GM18870 (cell line): ENCODE measurements around the gene ITGB3BP.
"Not testable (repeated sequence)": the region's sequence is repeated elsewhere in the genome, so short reads cannot be mapped to it uniquely, and the experiment has no call there.

Source experiments
- ATAC-seq: cut with Tn5 transposase; IDR thresholded peaks from one replicate; pipeline ENCODE4 v1.9.1; 2021; ENCODE audit warnings: moderate library complexity; ENCODE audit not compliant: unreplicated experiment

The ITGB3BP gene, protein sequence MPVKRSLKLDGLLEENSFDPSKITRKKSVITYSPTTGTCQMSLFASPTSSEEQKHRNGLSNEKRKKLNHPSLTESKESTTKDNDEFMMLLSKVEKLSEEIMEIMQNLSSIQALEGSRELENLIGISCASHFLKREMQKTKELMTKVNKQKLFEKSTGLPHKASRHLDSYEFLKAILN

DNA sequence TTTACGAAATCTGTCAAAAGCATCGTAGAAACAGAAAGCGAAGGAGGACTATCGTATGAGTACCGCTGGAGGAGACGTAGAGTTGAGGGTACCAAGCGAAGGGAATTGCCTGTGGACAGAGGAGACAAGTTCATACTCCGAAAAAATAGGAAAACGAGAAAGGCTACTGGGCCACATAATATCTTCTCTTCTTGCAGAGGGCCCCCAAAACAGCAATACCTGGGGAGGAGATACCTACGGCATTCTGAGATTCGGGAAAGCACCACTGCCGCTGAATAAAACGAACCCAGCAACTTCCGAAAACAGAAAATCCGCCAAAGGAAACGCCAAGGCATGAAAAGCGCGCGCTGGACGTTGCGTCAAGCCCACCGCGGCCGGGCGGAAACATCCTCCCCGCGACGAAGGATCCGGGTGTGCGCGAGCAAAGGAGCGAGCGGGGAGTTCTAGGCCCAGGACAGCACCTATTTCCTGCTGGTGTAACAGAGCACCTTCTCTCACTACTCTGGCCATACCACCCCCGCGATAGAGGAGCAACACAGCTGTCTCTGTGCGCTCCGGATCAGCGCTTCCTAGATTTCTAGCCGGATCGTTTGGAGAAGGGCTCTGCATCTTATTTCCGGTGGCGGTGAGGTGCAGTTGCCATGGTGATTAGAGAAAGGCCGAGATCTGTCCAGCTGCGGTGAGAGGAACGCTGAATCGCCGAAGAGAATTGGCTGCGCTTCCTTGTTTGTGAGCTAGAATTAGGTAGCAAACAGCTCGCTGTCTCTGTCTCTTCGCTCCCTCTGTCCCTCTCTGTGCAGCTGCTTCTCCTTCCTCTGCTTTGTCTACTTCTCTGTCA, at the start of gene ITGB3BP, which contains the start of gene EFCAB7:
Gene ITGB3BP, minus strand, starts transcription at position 335 of the 838 bp plus-strand sequence. Its CDS starts 92 bp downstream, at position 243.
Gene EFCAB7, plus strand, starts transcription at position 635 of the 838 bp plus-strand sequence. CDS start 2,048 bp downstream, outside the sequence.
- ATAC-seq, result peak; percentile 90

DNA sequence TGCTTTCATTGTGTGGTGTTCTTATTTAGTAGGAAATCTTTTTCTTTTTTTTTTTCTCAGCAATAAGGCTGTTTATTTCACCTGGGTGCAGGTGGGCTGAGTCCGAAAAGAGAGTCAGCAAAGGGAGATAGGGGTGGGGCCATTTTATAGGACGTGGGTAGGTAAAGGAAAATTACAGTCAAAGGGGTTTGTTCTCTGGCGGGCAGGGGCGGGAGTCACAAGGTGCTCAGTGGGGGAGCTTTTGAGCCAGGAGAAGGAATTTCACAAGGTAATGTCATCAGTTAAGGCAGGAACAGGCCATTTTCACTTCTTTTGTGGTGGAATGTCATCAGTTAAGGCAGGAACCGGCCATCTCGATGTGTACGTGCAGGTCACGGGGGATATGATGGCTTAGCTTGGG, 49.7 kb upstream of the ITGB3BP start:
- not testable (repeated sequence) for ATAC-seq

DNA sequence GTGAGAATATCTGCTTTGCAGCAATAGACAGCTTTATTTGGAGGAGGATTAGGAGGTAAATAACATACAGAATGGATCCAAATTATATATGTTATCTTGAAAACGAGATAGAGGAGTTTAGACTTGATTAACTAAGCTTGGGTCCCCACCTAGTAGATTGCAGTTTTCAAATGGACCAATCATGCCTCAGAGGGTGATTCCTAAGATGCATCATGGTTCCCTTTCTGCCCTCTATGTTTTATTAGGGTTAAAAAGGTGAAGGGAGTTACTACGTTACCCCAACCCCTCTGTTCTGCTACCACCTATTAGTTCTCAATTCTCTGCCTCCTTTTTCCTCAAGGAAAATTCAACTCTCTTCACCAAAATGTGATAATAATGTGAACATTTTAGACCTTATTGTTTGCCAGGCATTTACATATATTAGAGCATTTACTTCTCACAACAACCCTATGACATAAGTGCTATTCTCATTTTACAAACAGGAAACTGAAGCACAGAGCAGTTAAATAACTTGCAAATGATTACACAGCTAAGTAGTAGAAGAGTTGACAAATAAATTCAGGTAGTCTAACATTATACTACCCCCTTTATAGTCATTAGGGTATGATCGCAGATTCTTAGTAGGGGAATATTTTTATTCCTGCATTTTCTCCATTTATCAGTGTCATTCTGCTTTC, 46.8 kb upstream of the ITGB3BP start:
- no peak for ATAC-seq

DNA sequence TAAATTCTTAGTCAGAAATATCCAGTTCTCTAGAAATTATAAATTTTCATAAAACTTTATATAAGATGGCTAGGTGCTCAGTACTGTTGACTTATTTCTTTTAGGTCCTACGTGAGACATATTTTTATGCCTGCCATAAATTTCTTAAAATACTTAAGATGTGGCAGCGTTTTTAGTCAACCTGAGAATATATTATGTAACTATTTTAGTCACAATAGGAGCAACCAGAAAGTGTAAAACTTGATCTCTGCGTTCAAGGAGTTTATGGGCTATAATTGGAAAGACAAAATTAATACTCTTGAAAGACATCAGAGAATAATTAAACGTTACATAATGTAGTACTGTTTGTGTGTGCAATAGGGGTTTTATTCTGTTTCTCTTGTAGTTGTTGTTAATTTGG, 46.0 kb upstream of the ITGB3BP start:
- no peak for ATAC-seq

DNA sequence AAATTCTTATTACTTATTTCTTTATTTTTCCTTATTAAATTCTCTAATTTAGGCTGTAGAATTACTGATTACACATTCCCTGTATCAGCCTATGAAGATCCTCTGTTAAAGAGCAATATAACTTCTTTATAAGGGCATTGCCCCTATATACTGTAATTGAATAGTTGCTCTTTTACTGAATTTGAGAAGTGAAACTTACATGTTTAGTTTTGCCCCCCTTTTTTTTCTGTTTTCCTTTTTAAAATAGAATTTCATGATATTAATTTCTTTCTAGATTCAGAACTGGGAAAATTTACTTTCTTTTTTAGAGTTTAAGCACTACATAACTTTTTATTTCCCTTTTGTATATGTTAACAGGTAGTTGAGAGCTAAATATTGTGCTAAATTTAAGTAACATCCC, 40.7 kb upstream of the ITGB3BP start:
- no peak for ATAC-seq

DNA sequence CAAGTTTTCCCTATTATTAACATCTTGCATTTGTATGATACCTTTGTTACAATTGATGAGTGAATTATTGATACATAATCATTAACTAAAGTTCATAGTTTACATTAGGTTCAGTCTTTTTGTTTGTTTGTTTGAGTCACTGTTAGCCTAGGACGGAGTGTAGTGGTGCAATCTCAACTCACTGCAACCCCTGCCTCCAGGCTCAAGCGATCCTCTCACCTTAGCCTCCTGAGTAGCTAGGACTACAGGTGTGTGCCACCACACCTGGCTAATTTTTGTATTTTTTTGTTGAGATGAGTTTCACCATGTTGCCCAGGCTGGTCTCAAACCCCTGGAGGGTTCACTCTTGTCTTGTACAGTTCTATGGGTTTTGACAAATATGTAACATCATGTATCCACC, 36.3 kb upstream of the ITGB3BP start:
- no peak for ATAC-seq

DNA sequence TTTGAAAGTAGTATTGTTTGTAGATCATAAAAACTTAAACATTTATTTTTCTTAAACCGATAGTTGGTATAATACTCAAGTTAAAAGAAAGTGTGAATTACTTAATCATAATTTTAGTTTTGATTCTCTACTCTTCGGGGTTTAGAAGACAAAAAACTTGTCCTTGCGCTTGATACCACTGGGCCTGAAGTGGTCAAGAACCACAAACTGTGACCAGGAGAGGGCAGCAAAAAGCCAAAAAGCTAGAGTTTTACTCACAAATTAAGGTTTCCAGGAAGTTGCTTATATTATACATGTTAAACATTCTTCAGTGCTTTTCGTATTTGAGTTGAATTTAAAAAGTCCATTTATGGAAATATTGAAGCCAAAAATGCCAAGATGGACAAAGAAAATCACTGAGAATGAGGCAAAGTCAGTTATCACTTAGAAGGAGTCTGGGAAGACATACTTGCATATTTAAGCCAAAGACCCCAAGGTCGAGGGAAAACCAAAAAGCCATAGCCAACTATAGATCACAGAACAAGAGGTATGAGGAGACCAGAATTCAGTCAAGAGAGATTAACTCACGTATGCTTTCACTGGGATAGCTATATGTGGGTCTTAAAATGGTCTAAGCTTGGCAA, 34.5 kb upstream of the ITGB3BP start:
- ATAC-seq, result no peak

DNA sequence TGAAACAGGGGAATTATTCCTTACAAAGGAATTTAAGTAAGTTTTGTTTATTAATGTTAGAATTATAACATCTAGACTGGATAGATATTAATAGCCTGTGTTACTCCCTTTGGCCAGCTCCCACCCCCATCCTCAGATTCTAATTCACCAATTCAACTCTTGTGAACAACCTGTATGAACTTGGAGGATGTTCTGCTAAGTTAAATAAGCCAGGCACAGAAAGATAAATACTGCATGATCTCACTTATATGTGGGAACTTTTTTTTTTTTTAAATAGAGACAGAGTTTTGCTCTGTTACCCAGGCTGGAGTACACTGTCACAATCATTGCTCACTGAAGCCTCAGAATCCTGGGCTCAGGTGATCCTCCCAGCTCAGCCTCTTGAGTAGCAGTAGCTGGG, 32.5 kb upstream of the ITGB3BP start:
- ATAC-seq, result no peak

DNA sequence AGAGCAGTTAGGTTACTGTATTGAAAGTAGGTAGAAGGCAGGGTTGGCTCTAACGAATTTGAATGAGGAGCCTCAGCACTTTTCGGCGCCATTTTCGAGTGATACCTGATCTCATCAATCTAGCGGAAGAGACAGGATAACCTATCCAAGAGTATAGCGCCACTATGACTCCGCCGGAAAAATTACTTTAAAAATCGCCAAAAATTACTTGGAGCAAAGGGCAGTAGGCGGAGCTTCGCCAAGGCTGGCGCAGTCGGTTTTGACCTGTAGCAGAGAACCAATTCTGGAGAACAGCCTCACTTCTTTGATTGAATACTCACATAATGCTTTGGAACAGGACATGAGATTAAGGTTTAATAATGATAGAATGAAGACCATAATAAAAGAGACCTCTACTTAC, 25.9 kb upstream of the ITGB3BP start:
- no peak for ATAC-seq

DNA sequence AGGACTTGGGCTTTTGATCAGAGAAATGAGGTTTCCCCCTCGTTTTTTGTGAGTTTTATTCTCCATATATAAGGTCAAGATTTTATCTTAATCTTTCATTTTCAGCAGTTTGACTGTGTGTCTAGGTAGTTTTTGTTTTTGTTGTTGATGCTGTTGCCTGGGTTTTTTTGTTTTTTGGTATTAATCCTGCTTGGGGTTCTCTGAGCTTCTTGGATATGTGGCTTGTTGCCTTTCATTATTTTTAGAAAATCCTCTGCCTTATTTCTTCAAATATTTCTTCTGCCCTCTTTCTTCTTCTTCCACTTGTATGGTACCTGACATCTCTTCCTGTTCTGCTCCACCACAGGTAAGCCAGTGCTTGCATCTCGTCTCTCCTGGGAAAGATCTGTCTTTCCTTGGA, 25.3 kb upstream of the ITGB3BP start:
- no peak for ATAC-seq

DNA sequence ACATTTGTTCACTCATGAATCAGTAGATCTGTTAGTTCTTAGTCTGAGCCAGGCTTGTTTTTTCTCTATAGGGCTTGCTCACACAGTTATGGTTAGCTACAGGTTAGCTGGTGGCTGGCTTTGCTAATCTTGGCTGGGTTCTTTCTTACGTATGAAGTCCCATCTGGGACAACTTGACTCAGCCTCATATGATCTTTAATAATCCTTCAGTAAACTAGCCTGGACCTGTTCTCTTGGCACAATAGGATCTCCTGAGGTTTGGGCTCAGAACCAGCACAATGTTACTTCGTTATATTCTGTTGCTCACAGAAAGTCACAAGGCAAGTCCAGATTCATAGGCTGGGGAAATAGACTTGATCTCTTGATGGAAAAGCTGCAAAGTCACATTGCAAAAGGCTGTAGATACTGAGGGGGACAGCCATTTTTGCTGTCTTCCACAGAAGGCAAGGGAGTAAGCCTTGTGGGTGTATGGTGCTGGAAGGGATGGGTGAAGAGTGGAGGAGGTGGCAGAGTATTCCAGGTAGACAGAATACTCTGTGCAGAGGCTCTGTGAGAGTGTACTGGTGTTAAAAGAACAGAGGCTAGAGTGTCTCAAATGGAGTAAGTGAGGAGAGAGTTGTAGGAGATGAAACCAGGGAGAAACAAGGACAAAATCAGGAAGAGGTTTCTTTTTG, 24.7 kb upstream of the ITGB3BP start:
- no peak for ATAC-seq

DNA sequence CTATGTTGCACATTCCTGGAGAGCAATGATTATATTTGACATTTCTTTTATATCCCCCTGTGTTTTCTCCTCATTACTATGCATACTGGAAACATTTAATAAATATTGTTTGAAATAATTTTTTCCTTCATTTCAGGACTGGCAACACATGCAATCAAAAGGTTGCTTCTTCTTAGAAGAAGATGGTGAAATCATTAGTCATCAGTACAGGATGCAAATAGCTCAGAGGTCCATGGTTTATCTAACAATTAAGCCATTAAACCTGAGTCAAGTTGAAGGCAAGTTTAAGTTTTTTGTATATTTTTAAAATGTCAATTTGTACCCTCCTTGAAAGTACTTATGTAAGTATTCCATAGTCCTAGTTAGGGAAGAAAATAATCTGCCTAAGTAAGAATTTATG, 22.8 kb upstream of the ITGB3BP start:
- ATAC-seq, result no peak

DNA sequence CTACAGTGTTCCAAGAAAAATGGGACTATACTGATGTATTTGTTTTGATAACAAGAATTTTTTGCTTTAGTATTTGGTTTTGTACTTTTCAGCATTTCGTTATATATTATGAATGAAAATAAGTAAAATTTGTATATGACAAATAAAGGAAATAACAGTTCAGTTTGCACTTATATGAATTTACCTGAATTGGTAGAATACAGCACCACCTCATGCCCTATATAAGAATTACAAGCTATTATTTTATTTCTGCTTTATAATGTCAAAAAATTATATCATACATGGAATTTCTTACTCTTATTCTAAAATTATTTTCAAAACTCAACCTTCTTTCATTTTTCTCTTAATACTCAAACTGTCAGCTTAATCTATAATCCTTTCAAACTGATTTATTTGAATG, 14.9 kb upstream of the ITGB3BP start:
- no peak for ATAC-seq

DNA sequence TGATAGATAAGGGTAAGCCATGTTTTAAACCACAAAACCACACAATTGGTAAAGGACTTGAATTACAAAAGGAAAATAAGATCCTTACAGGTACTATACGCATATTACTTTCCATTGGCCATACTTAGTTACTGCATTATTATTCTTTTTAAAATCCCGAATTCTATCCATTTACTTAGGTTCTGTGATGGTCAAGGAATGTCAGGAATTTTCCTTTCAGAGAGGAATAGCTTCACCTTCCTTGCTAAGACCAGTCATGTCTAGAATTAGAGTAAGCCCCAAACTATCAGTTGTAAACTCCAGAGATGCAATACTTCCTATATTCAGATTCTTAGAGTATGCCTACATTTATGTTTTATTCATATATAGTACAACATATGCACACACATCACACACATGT, 14.0 kb upstream of the ITGB3BP start:
- ATAC-seq, result no peak

DNA sequence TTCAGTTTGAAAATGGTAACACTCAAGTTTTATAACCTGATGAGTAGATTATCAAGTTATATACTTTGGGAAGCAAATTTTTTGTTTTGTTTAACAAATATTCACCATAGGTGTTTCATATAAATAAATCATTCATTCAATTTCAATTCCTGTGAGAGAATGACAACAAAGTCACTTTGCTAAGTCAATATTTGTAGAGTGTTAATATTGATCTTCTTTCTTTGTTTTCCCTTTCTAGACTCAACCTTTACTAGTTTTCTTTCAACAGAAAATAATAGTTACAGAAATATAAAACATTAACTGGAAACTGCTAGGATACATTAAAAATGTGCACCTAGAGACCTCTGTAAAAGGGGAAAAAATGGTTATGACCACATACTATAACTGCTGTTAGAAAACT, 11.4 kb upstream of the ITGB3BP start:
- ATAC-seq, result no peak

DNA sequence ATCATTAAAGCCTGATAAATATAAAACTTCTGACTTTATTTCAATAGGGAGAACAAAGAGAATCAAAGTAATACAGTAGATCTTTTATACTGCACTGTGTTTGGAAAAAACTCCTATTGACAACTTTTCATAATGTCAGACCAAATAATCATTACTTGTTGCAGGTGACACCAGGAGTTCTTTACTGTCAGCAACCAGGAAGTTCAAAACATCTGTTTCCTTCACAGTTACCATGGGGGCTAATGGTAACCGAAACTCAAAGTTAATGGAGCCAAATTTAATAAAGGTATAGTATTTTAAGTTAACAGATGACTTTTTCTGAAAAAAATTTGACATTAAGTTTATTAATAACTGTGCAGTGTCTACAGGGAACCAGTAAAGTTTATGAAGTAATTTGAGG, 10.9 kb upstream of the ITGB3BP start:
- no peak for ATAC-seq

DNA sequence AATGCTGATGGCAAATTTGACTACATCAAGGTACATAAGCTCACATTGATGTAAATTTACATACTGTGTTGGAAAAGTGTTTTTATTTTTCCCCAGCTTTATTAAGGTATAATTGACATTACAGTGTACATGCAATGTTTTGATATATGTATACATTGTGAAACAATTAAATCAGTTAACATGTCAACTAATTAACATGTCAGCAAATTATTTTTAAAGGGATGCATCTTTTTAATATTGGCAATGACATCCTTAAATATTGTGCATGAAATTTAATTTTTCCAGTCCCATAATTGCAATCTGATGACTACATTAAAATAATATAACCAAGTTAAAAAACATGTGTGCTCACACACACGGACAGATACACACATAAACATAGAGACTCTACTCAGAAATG, 9.7 kb upstream of the ITGB3BP start:
- ATAC-seq, result no peak

DNA sequence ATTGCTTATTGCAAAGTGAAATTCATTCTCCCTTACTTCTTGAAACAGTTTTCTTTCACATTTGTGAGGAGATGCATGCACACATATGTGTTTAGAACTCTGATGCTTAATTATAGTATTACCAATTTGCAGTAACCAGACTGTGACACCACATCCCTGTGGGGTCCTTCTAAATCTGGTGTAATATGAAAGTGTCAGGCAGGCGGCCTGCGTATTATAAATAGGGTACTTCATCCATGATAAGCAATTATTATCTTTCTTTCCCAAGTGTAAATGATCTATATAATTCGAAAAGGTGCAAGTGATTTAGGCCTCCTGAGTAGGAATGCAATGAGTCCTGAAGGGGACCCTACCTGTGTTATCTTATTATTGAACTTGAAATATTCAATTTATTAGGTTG, 1.2 kb upstream of the ITGB3BP start:
- no peak for ATAC-seq

DNA sequence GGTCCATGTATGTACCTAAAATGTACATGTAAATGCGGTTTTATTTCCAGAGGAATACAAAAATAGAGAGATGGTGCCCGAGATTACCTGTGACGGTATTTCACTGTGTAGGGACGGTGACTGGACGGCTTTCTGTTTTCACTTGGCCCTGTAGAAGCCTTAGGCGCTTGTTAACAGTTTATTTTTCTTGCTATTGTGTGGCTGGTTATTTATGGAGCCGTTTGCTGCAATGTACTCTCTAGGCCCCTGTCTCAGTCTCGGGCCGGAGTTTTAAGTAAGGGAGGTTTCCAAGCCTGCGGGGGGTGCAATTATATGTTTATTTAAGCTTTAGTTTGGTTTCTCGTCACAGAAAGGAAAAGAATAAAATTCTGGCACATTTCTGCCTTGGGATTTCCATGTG, 713 bp upstream of the ITGB3BP start:
- ATAC-seq, result peak; percentile 12

DNA sequence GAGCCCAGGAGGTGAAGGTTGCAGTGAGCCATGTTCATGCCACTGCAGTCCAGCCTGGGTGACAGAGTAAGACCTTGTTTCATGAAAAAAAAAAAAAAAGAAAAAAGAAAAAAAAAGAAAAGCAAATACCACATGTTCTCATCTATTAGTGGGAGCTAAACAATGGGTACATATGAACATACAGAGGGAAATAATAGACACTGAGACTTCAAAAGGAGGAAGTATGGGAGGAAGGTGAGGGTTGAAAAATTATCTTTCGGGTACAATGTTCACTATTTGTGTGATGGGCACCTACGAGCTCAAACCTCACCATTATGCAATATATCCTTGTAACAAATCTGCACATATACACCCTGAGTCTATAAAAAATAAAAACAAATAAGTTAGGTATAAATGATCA, 6.4 kb downstream of the ITGB3BP start:
- ATAC-seq, result no peak

DNA sequence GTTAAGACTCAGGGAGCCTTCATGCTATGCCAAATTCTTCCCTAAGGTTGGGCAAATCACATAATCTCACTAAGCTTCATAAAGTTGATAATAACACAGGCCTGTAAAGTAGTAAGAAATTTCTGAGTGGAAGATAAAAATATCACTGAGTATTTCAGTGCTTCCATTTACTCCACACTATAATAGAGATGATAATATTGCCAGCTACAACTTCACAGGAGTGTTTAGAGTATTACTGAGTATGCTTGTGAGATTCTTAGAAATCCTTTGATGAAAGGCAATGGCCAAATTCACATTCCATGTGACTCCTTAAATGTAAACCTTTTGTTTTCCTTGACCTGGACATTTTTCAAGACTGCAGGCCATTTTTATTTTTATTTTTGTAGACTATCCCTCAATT, 10.4 kb downstream of the ITGB3BP start:
- ATAC-seq, result no peak
